GM21717 (cell line): ENCODE results near the gene TRIAP1.
A peak's percentile ranks its signal among the peaks of the same experiment; 100 is the strongest.
"Not testable (repeated sequence)": the region's sequence is repeated elsewhere in the genome, so short reads cannot be mapped to it uniquely, and the experiment has no call there.

Source experiments
- ATAC-seq: cut with Tn5 transposase; IDR thresholded peaks from one replicate; pipeline ENCODE4 v1.9.1; 2021; ENCODE audit warnings: mild to moderate bottlenecking, moderate library complexity; ENCODE audit not compliant: unreplicated experiment

TRIAP1 gene

GRCh38 chr12:120445911-120446843 is at the start of gene TRIAP1, which contains the start of gene GATC:
TSS of gene TRIAP1 (minus strand) at chr12:120446384. CDS start at chr12:120446372, 12 bp downstream.
TSS of gene GATC (plus strand) at chr12:120446444. CDS start at chr12:120446481, 37 bp downstream.
- ATAC-seq = peak; percentile 66

DNA sequence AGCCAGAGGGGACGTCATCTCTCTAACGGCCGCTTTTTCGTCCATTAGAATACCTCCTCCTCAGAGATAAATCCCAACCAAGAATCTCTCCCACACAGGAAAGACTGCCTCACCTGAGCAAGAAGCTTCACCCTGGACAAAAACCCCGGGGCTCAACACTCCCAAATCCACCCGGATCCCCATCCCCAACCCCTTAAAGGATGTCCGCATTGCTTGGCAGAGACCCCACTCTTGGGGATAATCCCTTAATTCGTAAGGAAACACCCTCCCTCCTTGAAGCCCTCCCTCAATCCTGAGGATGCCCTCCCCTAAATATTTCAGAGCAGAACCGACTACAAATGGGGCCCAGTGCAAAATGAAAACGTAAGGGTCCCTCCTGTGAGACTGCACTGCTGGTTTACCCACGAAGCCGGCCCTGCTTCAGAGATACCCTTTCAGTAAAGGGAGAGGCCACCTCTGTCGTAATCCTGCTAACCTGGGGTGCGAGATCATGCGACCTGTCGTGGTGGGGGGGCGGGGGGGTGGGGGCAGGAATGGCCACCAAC is 49.1 kb upstream of the TRIAP1 start:
- no peak for ATAC-seq

DNA sequence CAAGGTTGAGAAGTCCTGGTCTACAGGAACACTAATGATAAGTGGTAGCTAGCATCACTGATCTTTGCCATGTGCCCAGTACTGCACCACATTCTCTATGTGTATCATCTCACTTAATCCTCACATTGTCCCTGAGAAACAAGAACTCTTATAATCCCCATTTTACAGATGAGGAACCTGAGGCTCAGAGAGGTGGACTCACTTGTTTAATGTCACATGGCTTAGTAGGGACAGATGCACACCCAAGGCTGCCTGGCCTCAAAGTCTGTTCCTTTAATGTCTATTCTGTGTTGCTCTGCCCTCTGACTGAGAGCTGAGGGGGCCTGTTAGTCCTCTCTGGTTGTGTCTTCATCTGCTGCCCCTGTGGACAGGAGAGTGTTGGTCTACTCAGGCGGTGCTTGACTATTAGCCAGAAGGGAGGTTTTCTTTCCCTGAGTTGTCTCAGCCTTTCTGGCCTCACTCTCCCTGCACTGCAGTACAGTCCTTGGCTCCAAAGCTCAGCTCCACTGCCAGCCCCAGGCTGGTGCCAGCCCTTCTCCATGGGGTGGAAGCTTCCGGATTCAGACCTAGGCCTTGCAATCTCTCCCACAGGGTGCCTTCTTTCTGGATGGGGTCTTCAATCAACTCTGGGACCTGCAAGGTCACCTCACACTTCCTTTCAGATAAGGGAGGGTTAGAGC is 44.8 kb upstream of the TRIAP1 start:
- no peak for ATAC-seq

- ATAC-seq = no peak
Observed at GRCh38 chr12:120490325-120490724, 44.1 kb upstream of the TRIAP1 start.

- no peak for ATAC-seq
Observed at GRCh38 chr12:120489018-120489417, 42.8 kb upstream of the TRIAP1 start.

GRCh38 chr12:120488057-120488640 is 42.0 kb upstream of the TRIAP1 start:
- ATAC-seq = no peak

DNA sequence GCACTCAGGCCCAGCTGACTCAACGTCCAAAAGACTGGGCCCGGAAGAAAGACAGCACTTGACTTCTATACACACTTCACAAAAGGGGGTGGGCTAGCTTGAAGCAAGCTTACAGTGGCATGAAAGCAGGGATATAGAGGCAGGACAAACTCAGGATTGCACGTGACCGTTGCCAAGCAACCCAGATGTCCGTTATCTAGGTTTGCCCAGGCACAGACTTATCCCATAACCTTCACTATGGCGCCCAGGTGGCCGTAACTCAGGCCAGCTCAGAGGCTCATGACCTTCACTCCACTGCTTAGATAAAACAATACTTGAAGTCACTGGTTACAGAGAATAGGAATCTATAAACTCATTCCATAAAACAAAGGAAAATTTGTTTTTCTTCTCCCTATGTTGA is 41.4 kb upstream of the TRIAP1 start:
- not testable (repeated sequence) for ATAC-seq

DNA sequence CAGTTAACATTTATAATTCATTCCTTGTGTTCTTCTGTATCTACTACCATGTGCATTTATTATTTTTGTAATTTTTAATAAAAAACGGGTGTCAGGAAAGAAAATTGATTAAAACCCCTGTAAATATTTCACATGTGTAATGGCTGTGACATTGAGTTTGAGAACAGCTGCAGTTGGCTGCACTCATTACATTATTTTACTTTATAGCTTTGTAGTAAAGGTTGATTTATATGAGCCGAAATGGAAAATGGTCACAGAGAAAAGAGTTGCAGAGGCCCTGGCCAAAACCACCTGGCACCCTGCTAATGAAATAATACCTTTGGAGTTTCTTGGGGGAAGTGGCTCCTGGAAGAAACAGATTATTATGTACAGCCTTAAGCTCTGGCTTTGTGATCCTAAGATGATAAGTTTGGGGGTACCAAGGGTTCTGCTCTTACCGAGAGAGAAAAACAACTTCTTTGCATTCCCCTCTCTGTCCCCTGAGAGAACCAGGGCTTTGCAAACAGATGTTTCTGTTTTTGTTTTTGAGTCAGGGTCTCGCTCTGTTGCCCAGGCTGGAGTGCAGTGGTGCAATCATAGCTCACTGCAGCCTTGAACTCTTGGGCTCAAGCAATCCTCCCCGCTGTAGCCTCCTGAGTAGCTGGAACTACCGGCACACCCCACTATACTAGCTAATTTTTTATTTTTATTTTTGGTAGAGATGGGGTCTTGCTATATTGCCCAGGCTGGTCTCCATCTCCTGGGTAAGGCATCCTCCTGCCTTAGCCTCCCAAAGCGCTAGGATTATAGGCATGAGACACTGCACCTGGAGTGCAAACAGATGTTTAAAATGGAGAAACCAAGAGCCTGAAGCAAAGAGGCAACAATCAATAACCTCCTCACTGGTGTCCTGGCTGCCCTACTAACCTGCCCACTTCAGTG is 40.0 kb upstream of the TRIAP1 start:
- ATAC-seq = no peak

DNA sequence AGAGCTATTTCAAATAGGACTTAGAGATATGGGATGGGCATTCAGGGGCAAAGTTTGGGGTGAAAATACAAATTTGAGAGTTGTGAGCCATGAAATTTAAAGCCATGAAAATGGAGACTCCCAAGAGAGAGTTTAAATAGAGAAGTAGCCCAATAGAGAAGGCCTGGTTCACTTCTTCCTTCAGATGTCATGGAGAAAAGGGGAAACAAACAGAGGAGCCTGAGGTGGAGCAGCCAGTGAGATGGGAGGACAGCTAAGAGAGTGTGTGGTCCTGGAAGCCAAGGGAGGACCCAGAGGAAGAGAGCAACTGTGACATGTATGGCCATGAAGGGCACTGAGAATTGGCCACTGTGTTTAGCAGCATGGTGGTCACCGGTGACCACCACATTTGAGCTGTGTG is 37.4 kb upstream of the TRIAP1 start:
- ATAC-seq = no peak

- no peak for ATAC-seq
Observed at GRCh38 chr12:120481022-120481767, 35.0 kb upstream of the TRIAP1 start.

- no peak for ATAC-seq
Observed at GRCh38 chr12:120480211-120480610, 34.0 kb upstream of the TRIAP1 start.

- no peak for ATAC-seq
Observed at GRCh38 chr12:120479458-120479857, 33.3 kb upstream of the TRIAP1 start.

DNA sequence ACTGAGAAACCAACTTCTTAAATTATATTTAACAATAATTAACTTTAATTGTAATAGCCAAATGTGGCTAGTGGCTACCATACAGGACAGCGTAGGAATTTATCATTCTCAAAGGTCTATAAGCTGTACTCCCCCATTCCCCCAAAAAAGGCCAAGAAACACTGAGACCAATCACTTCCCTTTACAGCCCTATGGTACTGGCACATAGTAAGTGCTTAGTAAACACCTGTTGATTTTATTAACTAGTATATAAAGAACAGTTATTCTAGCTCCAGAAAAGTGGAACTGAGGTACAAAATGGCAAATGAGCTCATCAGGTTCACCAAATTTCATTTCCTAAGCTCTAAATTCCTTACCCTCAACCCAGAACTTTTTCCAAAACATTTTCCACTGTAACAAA is 29.5 kb upstream of the TRIAP1 start:
- no peak for ATAC-seq

GRCh38 chr12:120474616-120474960 is 28.4 kb upstream of the TRIAP1 start:
- no peak for ATAC-seq

DNA sequence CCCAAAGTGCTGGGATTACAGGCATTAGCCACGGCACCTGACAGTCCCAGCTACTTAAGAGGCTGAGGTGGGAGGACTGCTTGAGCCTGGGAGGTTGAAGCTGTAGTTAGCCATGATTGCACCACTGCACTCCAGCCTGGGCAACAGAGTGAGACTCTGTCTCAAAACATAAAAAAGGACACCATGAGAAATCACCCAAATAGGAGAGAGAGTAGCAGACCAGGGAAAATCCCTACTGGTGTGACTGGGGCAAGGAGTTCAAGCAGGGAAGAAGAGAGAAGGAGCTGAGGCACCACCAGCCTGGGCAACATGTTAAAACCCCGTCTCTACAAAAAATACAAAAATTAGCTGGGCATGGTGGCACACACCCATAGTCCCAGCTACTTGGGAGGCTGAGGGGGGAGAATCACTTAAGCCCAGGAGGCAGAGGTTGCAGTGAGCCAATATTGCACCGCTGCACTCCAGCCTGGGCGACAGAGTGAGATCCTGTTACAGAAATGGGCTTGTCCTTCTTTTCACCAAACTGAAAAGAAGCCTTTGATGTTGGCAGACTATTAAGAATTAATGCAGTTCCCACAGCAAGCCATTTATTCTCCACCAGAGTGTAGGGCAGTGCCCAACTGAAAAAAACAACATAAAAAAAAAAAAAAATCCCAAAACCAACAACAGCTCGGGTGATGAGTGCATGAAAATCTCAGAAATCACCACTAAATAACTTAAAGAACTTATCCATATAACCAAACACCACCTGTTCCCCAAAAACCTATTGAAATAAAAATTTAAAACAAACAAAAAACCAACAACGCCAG is 27.8 kb upstream of the TRIAP1 start:
- ATAC-seq = no peak

- no peak for ATAC-seq
Observed at GRCh38 chr12:120472521-120472920, 26.3 kb upstream of the TRIAP1 start.

GRCh38 chr12:120470150-120470784 is 24.1 kb upstream of the TRIAP1 start:
- peak; percentile 12 for ATAC-seq

GRCh38 chr12:120469450-120470149 is 23.4 kb upstream of the TRIAP1 start, which contains the start of gene SRSF9:
TSS of gene SRSF9 (minus strand) at chr12:120469748. CDS start at chr12:120469609, 139 bp downstream.
- ATAC-seq = peak; percentile 80
